ENCODE results near the gene LRP10. TPM values are rescaled to one million over a fixed set of nuclear protein-coding genes. Genes with fewer than 3 reads are reported as not detected.
A peak's percentile ranks its signal among the peaks of the same experiment; 100 is the strongest.

The LRP10 gene
- total and polyA plus RNA-seq, 2 of the 8 experiments (the other 6 are each of a cell fraction or from before 2014, with no cell fraction given), result 12.4 to 15.6 TPM

DNA sequence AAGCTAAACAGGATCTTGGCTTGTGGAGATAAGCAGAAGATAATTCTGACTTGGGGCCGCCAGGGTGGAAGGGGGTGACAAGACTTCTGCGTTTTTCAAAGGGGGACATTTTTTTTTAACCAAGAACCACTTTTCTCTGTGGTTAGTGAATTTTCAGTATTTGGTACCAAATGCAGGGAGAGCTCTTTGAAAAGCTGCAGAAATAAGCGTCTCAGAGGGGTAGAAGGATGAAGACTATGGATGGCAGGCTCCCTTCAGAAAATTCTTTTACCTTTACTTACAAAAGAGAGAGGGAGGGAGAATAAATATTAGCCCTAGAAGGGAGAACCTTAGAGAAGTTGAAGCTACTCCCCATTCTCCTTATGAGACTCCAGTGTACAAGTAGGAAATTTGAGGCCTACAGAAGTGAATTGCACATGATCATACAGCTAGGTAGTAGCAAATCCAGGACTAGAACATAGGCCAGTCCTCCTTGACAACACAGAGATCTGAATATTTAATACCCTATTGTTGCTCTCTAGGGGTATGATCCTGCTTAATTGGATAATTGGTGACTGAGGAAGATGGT lies 41.0 kb upstream of the LRP10 start:
- no peak overlapping the region for H2BK5ac ChIP-seq (ENCODE audit: low read depth, low read length)
- 35% methylated on average over 3 of the region's 3 CpGs; no CpG with 5 or more reads in 1 of the 2 experiments for WGBS, 2 experiments (ENCODE audit: extremely low coverage in 1 of 2, insufficient coverage in 1 of 2, insufficient read length in 1 of 2, insufficient replicate concordance in 2 of 2, low coverage in 1 of 2, low lambda C conversion rate in 2 of 2, missing lambda C conversion rate in 1 of 2)
- ChIA-PET POLR2A (ENCODE audit: partially characterized antibody) (interaction anchor here (0.7 to 16.3 kb wide), 8 partner anchors 7 to 64 kb away, joined by 3 to 203 read pairs (median 6); partner anchors contain the start of genes LRP10, MMP14 and OXA1L), CTCF (ENCODE audit: partially characterized antibody) (interaction anchor here (0.9 to 53.1 kb wide), 5 partner anchors 29 to 260 kb away, joined by 3 to 1562 read pairs (median 3); partner anchors contain the start of genes LRP10, MMP14 and REM2)
- H4K91ac ChIP-seq (replicated peaks; ENCODE audit: insufficient read length, low read length), result no peak overlapping the region
- no peak for DNase-seq (ENCODE audit: low read depth in 1 of 2, low spot score in 2 of 2)
- no peak overlapping the region for H3K23ac ChIP-seq (ENCODE audit: insufficient read length)
- H4K8ac ChIP-seq (ENCODE audit: extremely low read depth, insufficient read depth, low read length), result no peak overlapping the region
- H2BK20ac ChIP-seq (ENCODE audit: low read length), result no peak overlapping the region
- H2AK5ac ChIP-seq (ENCODE audit: low read depth, low read length), result no peak overlapping the region
- peak overlapping the region; percentile 39 to 65 for H3K4me2 ChIP-seq (ENCODE audit: insufficient read depth in 1 of 2, low read depth in 2 of 2, low read length in 2 of 2)
- H3K9me3 ChIP-seq (ENCODE audit: insufficient read depth in 2 of 2, low read depth in 1 of 2, low read length in 1 of 2), result no peaks in the 10 kb centered on the region
- no peak overlapping the region for H3K18ac ChIP-seq (ENCODE audit: extremely low read depth, low read length)
- H3K4me3 ChIP-seq (ENCODE audit: extremely low read depth in 1 of 4, insufficient read depth in 2 of 4, low read depth in 3 of 4, low read length in 4 of 4), result peak overlapping the region; percentile 86 to 89 (median 88); a peak in 7 of 8 replicates
- H4K5ac ChIP-seq (ENCODE audit: insufficient read length, low read depth, low read length), result no peak overlapping the region
- H3K4me1 ChIP-seq (replicated peaks in 1 of 4; ENCODE audit: control insufficient read depth in 3 of 4, insufficient read depth in 4 of 4, low read length in 3 of 4), result peaks cover 0 to 5% (median 0%) of the 10 kb centered on the region in 4 experiments; a peak in 2 of 7 replicates
- H3K14ac ChIP-seq (ENCODE audit: insufficient read length), result no peak overlapping the region
- H3K36me3 ChIP-seq (ENCODE audit: control insufficient read depth in 2 of 4, insufficient read depth in 4 of 4, low read length in 3 of 4), result peaks cover 5 to 25% (median 13%) of the 10 kb centered on the region in 4 experiments; a peak in 7 of 8 replicates
- no peak overlapping the region for H3K4ac ChIP-seq (replicated peaks; ENCODE audit: insufficient read length, low read depth, low read length)
- no peaks in the 10 kb centered on the region for H3K27me3 ChIP-seq (replicated peaks in 1 of 4; ENCODE audit: control insufficient read depth in 3 of 4, extremely low read depth in 1 of 4, insufficient read depth in 3 of 4, low read length in 3 of 4)
- H3K9ac ChIP-seq (replicated peaks in 1 of 4; ENCODE audit: extremely low read depth in 1 of 4, low read depth in 3 of 4, low read length in 3 of 4), result peak overlapping the region in 2 of 4 experiments; percentile 75 to 78; a peak in 3 of 7 replicates
- no peaks in the 10 kb centered on the region for H4K20me1 ChIP-seq (replicated peaks in 1 of 2; ENCODE audit: control insufficient read depth in 1 of 2, insufficient read depth in 2 of 2, low read length in 2 of 2)
- H3K79me2 ChIP-seq (ENCODE audit: control insufficient read depth in 1 of 2, insufficient read depth in 2 of 2, low read length in 2 of 2), result peaks cover 0 to 12% of the 10 kb centered on the region in 2 experiments; a peak in 3 of 4 replicates
- H2AFZ ChIP-seq (ENCODE audit: low read length), result no peak overlapping the region
- no peaks in the 10 kb centered on the region for H3K23me2 ChIP-seq (ENCODE audit: low read depth, low read length)
- no peak overlapping the region for H2BK15ac ChIP-seq (ENCODE audit: low read length)
- H2BK12ac ChIP-seq (ENCODE audit: low read depth, low read length), result no peak overlapping the region
- H3K56ac ChIP-seq (replicated peaks; ENCODE audit: insufficient read length, low read depth, low read length), result no peak overlapping the region
- no peak overlapping the region for H3K27ac ChIP-seq (ENCODE audit: low read depth, low read length)
- H3K79me1 ChIP-seq (ENCODE audit: low read depth, low read length), result no peaks in the 10 kb centered on the region; the same call in 1 of the 2 replicates
- no peak for FAIRE-seq
- no peak overlapping the region for H2BK120ac ChIP-seq (replicated peaks; ENCODE audit: low read depth, low read length)
- TF ChIP-seq CREB1 (IDR thresholded peaks at IDR 0.05) (no peak), BACH1 (IDR thresholded peaks at IDR 0.05; ENCODE audit: low read length) (no peak), EZH2 (IDR thresholded peaks at IDR 0.05; ENCODE audit: low read depth, low read length, severe bottlenecking) (no peak), TBP (IDR thresholded peaks at IDR 0.05; ENCODE audit: low read depth, low read length) (no peak), ASH2L (IDR thresholded peaks at IDR 0.05; ENCODE audit: low read length) (no peak), SIX5 (IDR thresholded peaks at IDR 0.05; ENCODE audit: low read depth, low read length) (no peak), MAFK (IDR thresholded peaks at IDR 0.05; ENCODE audit: low read depth, low read length) (no peak)
- TF ChIP-seq, protein P1, sequence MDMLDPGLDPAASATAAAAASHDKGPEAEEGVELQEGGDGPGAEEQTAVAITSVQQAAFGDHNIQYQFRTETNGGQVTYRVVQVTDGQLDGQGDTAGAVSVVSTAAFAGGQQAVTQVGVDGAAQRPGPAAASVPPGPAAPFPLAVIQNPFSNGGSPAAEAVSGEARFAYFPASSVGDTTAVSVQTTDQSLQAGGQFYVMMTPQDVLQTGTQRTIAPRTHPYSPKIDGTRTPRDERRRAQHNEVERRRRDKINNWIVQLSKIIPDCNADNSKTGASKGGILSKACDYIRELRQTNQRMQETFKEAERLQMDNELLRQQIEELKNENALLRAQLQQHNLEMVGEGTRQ (IDR thresholded peaks at IDR 0.05; ENCODE audit: low read length), result no peak
- TF ChIP-seq, protein P2, sequence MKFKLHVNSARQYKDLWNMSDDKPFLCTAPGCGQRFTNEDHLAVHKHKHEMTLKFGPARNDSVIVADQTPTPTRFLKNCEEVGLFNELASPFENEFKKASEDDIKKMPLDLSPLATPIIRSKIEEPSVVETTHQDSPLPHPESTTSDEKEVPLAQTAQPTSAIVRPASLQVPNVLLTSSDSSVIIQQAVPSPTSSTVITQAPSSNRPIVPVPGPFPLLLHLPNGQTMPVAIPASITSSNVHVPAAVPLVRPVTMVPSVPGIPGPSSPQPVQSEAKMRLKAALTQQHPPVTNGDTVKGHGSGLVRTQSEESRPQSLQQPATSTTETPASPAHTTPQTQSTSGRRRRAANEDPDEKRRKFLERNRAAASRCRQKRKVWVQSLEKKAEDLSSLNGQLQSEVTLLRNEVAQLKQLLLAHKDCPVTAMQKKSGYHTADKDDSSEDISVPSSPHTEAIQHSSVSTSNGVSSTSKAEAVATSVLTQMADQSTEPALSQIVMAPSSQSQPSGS (IDR thresholded peaks at IDR 0.05; ENCODE audit: low read length), result no peak
